GM21447 (cell line): ENCODE results near the gene CST6.

Experiments used
- ATAC-seq: cut with Tn5 transposase; IDR thresholded peaks from one replicate; pipeline ENCODE4 v1.9.1; 2021; ENCODE audit not compliant: unreplicated experiment

The CST6 gene, protein sequence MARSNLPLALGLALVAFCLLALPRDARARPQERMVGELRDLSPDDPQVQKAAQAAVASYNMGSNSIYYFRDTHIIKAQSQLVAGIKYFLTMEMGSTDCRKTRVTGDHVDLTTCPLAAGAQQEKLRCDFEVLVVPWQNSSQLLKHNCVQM

DNA sequence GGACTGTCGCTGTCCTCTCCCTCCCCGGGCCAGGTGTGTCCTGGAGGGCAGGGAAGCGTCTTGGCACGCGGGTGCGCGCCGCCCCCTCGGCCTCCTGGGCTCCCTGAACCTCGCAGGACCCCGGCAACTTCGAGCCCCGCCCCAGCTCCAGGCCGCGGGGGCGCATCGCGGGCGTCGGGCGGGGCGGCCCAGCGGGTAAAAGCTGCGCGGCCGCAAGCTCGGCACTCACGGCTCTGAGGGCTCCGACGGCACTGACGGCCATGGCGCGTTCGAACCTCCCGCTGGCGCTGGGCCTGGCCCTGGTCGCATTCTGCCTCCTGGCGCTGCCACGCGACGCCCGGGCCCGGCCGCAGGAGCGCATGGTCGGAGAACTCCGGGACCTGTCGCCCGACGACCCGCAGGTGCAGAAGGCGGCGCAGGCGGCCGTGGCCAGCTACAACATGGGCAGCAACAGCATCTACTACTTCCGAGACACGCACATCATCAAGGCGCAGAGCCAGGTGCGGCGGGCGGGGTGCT, at the start of gene CST6:
TSS of gene CST6 (plus strand) at position 224 of the 519 bp plus-strand sequence. CDS start at position 261, 37 bp downstream.
- ATAC-seq: no peak

- ATAC-seq: peak; percentile 3
Measured at GRCh38 chr11:65962141-65962564, 49.7 kb upstream of the CST6 start.

GRCh38 chr11:65964906-65965305, 46.9 kb upstream of the CST6 start:
- no peak for ATAC-seq

GRCh38 chr11:65965986-65966762, 45.6 kb upstream of the CST6 start:
- no peak for ATAC-seq

GRCh38 chr11:65967329-65967934, 44.4 kb upstream of the CST6 start:
- no peak for ATAC-seq

- ATAC-seq: no peak
Measured at GRCh38 chr11:65968600-65969482, 43.0 kb upstream of the CST6 start.

GRCh38 chr11:65972116-65972515, 39.7 kb upstream of the CST6 start:
- no peak for ATAC-seq

DNA sequence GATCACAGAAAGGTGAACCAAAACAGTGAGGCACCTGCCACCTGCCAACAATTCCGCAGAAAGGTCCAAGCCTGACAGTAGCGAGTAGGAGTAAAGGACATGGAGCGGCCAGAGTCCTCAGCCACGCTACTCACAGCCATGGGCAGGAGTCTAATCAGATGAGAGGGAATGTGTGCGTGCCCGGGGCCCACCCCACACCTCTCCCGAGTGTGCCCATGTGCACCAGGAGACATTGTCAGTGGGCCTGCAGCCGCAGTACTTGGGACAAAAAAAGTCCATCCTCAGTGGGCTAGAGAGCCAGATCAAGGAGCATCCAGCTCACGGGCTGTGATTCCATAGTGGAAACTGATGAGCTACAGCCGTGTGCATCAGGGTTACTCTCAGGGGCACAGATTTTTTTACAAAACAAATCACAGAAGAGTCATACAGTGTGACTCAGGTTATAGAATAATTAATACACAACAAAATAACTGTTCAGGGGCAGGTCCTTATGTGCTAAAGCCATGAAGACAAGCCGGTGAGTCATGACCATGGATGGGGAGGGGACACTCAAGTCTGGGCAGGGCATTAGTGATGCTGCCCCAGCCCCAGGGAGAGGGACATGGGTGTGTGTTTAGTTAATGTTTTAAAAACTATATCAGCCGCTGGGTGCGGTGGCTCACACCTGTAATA, 38.2 kb upstream of the CST6 start:
- no peak for ATAC-seq

- no peak for ATAC-seq
Measured at GRCh38 chr11:65975771-65976170, 36.0 kb upstream of the CST6 start.

GRCh38 chr11:65976216-65977176, 35.3 kb upstream of the CST6 start:
- ATAC-seq: no peak

DNA sequence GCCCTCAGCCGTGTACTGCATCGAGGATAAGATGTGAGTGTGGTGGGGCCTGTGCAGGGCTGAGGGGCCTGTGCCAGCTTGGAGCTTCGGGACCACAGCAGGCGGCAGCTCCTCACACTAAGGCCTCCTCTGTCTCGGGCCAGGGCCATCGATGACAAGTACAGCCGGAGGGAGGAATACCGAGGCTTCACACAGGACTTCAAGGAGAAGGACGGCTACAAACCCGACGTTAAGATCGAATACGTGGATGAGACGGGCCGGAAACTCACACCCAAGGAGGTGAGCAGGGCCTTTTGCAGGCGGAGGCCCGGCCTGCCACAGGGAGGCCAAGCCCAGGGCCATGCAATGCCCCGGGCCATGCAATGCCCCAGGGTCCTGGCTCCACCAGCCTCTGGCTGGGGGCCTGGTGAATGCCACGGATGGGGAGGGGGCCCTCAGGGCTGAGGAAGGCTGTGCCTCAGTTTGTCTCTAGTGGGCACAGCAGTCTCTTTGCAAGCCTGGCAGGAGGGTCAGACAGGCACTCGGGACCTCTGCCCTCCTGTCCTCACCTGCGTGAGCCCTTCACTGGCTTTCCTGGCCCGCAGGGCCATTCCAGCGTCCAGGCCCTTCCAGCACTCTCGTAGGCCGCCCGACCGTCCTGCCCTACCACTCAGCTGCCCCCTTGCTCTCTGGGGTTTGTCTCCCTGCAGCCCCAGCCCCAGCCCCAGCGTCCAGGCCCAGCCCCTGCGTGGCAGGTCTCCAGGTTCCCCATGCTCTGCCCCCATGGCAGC, 34.0 kb upstream of the CST6 start:
- no peak for ATAC-seq

DNA sequence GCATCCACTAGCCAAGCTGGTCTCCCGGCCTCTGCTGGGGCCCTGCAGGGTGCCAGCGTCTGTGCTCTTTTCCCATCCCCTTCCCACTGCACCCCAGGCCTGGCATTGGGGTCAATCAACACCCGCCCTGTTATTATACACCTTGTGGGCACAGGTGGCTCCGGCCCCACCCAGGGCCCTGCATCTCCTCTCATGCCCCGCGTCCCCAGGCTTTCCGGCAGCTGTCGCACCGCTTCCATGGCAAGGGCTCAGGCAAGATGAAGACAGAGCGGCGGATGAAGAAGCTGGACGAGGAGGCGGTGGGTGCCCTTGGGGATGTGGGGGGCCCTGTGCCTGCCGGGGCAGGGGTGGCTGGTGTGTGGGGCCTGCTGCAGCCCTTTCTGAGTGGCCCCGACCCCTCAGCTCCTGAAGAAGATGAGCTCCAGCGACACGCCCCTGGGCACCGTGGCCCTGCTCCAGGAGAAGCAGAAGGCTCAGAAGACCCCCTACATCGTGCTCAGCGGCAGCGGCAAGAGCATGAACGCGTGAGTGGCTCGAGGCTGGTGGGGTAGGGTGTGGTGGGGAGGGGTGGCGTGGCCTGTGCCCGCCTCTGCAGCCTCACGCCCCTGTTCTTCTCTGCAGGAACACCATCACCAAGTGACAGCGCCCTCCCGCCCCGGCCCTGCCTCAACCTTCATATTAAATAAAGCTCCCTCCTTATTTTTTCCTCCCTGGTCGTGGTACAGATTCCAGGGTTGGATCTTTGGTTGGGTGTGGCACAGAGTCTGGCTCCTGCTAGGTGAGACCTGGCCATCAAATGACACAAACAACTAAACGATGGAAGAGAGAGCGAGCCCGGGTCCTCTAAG, 33.2 kb upstream of the CST6 start:
- no peak for ATAC-seq

DNA sequence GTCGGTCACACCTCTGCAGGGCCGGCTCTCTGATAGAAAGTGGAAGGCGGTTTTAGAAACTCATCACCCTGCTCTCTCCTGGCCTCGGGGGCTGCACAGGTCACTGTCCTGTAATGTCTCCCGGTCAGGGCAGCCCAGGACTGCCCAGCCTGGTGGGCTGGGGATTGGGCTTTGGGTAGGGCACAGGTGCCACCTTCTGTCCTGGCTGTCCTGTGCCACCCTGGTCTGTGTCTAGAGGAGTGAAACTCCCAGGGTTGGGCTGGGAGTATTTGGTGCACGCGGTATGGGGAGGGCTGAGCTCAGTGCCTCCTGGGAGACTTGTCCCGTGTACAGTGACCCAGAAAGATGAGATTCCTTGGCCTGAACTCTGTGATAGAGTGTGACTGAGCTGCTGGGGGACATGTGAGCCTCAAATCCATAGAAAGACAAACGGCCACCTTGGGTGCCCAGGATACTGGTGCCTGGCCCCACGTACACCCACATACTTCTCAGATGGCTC, 32.5 kb upstream of the CST6 start:
- no peak for ATAC-seq

DNA sequence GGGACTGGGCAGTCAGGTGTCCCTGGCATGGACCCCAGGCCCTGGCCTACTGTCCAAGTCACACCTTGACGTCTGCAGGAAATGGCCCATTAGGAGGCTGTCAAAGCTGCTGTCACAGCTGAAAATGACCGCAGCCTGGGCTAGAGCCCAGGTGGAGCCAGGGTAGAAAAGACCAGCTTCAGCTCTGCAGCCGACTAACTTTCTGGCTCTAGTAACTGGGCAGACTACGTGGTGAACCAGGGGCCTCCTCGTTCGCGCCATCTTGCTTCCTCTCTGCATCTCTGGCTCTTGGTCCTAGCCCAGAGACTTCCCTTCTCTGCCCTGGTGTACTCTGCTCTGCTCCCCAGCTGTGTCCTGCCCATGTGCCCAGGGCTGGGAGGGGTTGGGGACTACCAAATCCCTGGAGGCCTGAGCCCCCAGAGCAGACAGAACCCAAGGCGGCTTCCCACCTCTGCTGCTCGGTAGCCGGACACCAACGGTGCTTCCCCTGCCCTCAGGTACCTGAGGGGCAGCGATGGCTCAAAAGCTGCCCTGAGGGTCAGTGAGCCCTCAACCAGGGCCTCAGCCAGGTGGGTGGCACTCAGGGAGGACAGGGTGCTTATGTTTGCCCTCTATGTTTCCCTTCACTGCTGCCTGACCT, 30.6 kb upstream of the CST6 start:
- no peak for ATAC-seq

- no peak for ATAC-seq
Measured at GRCh38 chr11:65981972-65982823, 29.6 kb upstream of the CST6 start.
